Astrocyte (in vitro differentiated cells and primary cell): ENCODE data around the gene RIC1. TPM values are rescaled to one million over a fixed set of nuclear protein-coding genes. Genes with fewer than 3 reads are reported as not detected.
A peak's percentile ranks its signal among the peaks of the same experiment; 100 is the strongest.

Experiments
- DNase-seq: peaks from one replicate; pipeline ENCODE4 v3.0.0-alpha.2; 2010; ENCODE audit warnings: low read depth
- FAIRE-seq: peaks from 2 replicates; lab custom pipeline; 2011; peaks lifted over from hg19 to GRCh38; lab: Jason Lieb, UNC
- H2AFZ ChIP-seq: 2 replicates; pipeline ENCODE4 v1.6.0; 2012; ENCODE audit warnings: low read depth, low read length, inconsistent platforms
- H3K27ac ChIP-seq: 2 replicates; pipeline ENCODE4 v1.5.1; 2011; ENCODE audit warnings: low read depth, low read length, inconsistent platforms
- H3K27me3 ChIP-seq: 2 replicates; pipeline ENCODE4 v1.6.0; 2011; ENCODE audit warnings: low read length, inconsistent platforms; ENCODE audit not compliant: insufficient read depth
- H3K36me3 ChIP-seq: 2 replicates; pipeline ENCODE4 v1.5.1; 2011; ENCODE audit warnings: low read length, inconsistent platforms; ENCODE audit not compliant: insufficient read depth
- H3K4me1 ChIP-seq: 2 replicates; pipeline ENCODE4 v1.5.1; 2011; ENCODE audit warnings: low read length, inconsistent platforms; ENCODE audit not compliant: insufficient read depth
- H3K4me2 ChIP-seq: 2 replicates; pipeline ENCODE4 v1.6.0; 2012; ENCODE audit warnings: low read length, inconsistent platforms
- H3K4me3 ChIP-seq: 2 replicates; pipeline ENCODE4 v1.5.1; 2011; ENCODE audit warnings: low read depth, mild to moderate bottlenecking, low read length, inconsistent platforms; ENCODE audit not compliant: insufficient read depth
- H3K79me2 ChIP-seq: 2 replicates; pipeline ENCODE4 v1.6.0; 2012; ENCODE audit warnings: mild to moderate bottlenecking, low read length, inconsistent platforms; ENCODE audit not compliant: insufficient read depth
- H3K9ac ChIP-seq: 2 replicates; pipeline ENCODE4 v1.6.0; 2012; ENCODE audit warnings: mild to moderate bottlenecking, low read length, inconsistent platforms
- H3K9me3 ChIP-seq: 2 replicates; pipeline ENCODE4 v1.5.1; 2012; ENCODE audit warnings: low read depth, mild to moderate bottlenecking, low read length, inconsistent platforms; ENCODE audit not compliant: insufficient read depth
- H4K20me1 ChIP-seq: 2 replicates; pipeline ENCODE4 v1.6.0; 2012; ENCODE audit warnings: low read length, inconsistent platforms; ENCODE audit not compliant: insufficient read depth
- H3K27ac Mint-ChIP-seq: one replicate; pipeline ENCODE4 v1.8.0; 2021; ENCODE audit warnings: mild to moderate bottlenecking, mixed read lengths; ENCODE audit not compliant: unreplicated experiment
- H3K27me3 Mint-ChIP-seq: one replicate; pipeline ENCODE4 v1.8.0; 2021; ENCODE audit warnings: low read depth, mixed read lengths; ENCODE audit not compliant: unreplicated experiment
- H3K36me3 Mint-ChIP-seq: one replicate; pipeline ENCODE4 v1.8.0; 2021; ENCODE audit warnings: low read depth, mixed read lengths; ENCODE audit not compliant: unreplicated experiment
- H3K4me1 Mint-ChIP-seq: one replicate; pipeline ENCODE4 v1.8.0; 2021; ENCODE audit warnings: low read depth, mixed read lengths; ENCODE audit not compliant: unreplicated experiment
- H3K4me3 Mint-ChIP-seq: one replicate; pipeline ENCODE4 v1.8.0; 2021; ENCODE audit warnings: mild to moderate bottlenecking, moderate library complexity, mixed read lengths; ENCODE audit not compliant: unreplicated experiment
- H3K9me3 Mint-ChIP-seq: one replicate; pipeline ENCODE4 v1.8.0; 2021; ENCODE audit warnings: mild to moderate bottlenecking, mixed read lengths; ENCODE audit not compliant: unreplicated experiment
- EZH2 ChIP-seq: IDR thresholded peaks from 2 replicates; pipeline ENCODE4 v1.6.1; 2012; ENCODE audit warnings: mild to moderate bottlenecking, low read length, inconsistent platforms; ENCODE audit not compliant: insufficient read depth
- total RNA-seq: library from RNA; stranded (reverse); gene quantifications from 2 replicates; pipeline ENCODE4 v1.2.1, GENCODE V29; 2021
- TF ChIP-seq, protein P1 (sequence below): IDR thresholded peaks from 2 replicates; pipeline ENCODE4 v1.5.1; 2011; ENCODE audit warnings: low read depth, mild to moderate bottlenecking, inconsistent platforms, low read length, moderate library complexity; ENCODE audit not compliant: insufficient read depth

RIC1 gene
- total RNA-seq, 1 donor from 2014 or later = 53.8 TPM

DNA sequence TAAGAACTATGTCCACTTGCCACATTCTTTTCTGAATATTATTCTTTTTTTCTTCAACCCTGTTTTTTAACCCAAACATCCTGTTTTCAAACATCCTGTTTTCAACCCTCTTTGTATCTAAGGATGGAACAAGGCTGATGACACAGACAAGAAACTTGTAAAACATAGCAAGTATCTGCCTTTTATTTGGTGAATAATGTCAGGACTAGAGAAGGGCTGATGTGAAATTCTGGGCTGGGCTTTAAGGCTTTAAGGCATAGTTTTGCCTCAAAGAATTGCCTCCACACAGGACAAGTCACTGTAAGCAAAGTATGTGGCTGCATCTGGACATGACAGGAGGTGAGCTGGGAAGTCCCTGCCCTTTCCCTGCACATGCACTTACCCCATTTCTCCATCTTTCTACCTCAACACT lies 42.5 kb upstream of the RIC1 start:
- DNase-seq (peak; percentile 43), FAIRE-seq (no peak)
- Mint-ChIP-seq H3K4me1 (peaks cover 29% of the 10 kb centered on the region), H3K27ac (peak overlapping the region; percentile 88), H3K27me3 (no peaks in the 10 kb centered on the region), H3K4me3 (no peak overlapping the region), H3K36me3 (no peaks in the 10 kb centered on the region), H3K9me3 (no peaks in the 10 kb centered on the region)
- Histone ChIP-seq H3K9ac (peak overlapping the region; percentile 12), H3K27ac (peak overlapping the region; percentile 60), H3K9me3 (no peaks in the 10 kb centered on the region), H3K4me3 (no peak overlapping the region), H3K4me2 (peak overlapping the region; percentile 10), H3K36me3 (no peaks in the 10 kb centered on the region), H3K79me2 (no peaks in the 10 kb centered on the region), H2AFZ (no peak overlapping the region), H3K4me1 (peaks cover 22% of the 10 kb centered on the region), H3K27me3 (no peaks in the 10 kb centered on the region), H4K20me1 (no peaks in the 10 kb centered on the region)
- TF ChIP-seq, protein P1, sequence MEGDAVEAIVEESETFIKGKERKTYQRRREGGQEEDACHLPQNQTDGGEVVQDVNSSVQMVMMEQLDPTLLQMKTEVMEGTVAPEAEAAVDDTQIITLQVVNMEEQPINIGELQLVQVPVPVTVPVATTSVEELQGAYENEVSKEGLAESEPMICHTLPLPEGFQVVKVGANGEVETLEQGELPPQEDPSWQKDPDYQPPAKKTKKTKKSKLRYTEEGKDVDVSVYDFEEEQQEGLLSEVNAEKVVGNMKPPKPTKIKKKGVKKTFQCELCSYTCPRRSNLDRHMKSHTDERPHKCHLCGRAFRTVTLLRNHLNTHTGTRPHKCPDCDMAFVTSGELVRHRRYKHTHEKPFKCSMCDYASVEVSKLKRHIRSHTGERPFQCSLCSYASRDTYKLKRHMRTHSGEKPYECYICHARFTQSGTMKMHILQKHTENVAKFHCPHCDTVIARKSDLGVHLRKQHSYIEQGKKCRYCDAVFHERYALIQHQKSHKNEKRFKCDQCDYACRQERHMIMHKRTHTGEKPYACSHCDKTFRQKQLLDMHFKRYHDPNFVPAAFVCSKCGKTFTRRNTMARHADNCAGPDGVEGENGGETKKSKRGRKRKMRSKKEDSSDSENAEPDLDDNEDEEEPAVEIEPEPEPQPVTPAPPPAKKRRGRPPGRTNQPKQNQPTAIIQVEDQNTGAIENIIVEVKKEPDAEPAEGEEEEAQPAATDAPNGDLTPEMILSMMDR = no peak
- TF ChIP-seq EZH2 = no peak

DNA sequence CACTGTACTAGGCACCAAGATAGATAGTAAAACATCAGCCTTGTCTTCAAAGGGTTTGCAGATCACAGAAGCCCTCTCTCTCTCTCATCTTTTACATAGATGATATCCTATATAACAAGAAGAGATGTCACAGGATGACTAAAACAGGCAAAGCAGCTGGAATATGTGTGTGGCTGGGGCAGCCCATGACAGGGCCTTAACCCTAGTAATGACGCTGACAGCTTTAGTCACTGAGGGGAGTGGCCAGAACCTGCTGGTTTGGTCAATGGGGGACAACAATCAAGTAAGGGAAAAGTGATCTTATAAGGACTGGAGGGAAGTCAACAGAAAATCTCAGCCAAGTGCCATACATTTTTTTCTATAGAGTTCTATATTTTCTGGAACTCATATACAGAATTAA lies 41.9 kb upstream of the RIC1 start:
- peak overlapping the region; percentile 60 for H3K27ac ChIP-seq
- peak overlapping the region; percentile 88 for H3K27ac Mint-ChIP-seq

DNA sequence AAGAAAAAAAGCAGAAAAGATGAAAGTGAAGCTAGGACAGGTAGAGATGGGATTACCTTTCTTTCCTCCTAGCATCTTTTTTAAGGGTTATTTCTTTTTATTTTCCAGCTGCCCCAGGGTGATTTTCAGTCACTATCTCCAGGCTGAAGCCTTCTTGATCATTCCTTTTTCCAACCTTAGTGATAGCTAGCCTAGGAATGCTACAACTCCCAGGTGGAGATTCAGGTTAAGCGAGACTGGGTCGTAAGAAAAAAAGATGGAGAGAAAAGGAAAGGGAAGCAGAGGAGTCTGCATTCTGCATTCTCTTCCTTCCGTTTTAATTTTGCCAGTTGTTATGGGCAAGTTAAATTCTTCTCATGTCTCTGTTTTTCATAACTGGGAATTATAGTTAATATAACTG lies 36.7 kb upstream of the RIC1 start:
- no peaks in the 10 kb centered on the region for H3K27me3 Mint-ChIP-seq
- peaks cover 2% of the 10 kb centered on the region for H3K36me3 Mint-ChIP-seq
- Histone ChIP-seq H3K4me3 (no peak overlapping the region), H3K27me3 (no peaks in the 10 kb centered on the region), H3K36me3 (no peaks in the 10 kb centered on the region), H3K27ac (no peak overlapping the region), H3K9ac (no peak overlapping the region), H3K4me2 (no peak overlapping the region), H3K79me2 (no peaks in the 10 kb centered on the region), H2AFZ (no peak overlapping the region), H4K20me1 (no peaks in the 10 kb centered on the region), H3K9me3 (no peaks in the 10 kb centered on the region), H3K4me1 (peaks cover 3% of the 10 kb centered on the region)
- no peak overlapping the region for H3K4me3 Mint-ChIP-seq
- no peak for TF ChIP-seq EZH2
- TF ChIP-seq, protein P1 = no peak
- peaks cover 8% of the 10 kb centered on the region for H3K4me1 Mint-ChIP-seq
- DNase-seq = no peak
- no peak overlapping the region for H3K27ac Mint-ChIP-seq
- FAIRE-seq = no peak
- no peaks in the 10 kb centered on the region for H3K9me3 Mint-ChIP-seq

More for the DNA sequence above, 41.9 kb upstream of the RIC1 start:
- H2AFZ ChIP-seq = no peak overlapping the region
- Mint-ChIP-seq H3K4me1 (peaks cover 29% of the 10 kb centered on the region), H3K36me3 (no peaks in the 10 kb centered on the region), H3K9me3 (no peaks in the 10 kb centered on the region), H3K4me3 (peak overlapping the region; percentile 34), H3K27me3 (no peaks in the 10 kb centered on the region)
- no peak overlapping the region for H3K4me3 ChIP-seq
- no peak for FAIRE-seq
- H3K4me2 ChIP-seq = peak overlapping the region; percentile 10
- no peaks in the 10 kb centered on the region for H3K36me3 ChIP-seq
- H3K9ac ChIP-seq = no peak overlapping the region
- H3K79me2 ChIP-seq = no peaks in the 10 kb centered on the region
- H3K27me3 ChIP-seq = no peaks in the 10 kb centered on the region
- no peak for TF ChIP-seq EZH2
- TF ChIP-seq, protein P1 = no peak
- H4K20me1 ChIP-seq = no peaks in the 10 kb centered on the region
- H3K4me1 ChIP-seq = peaks cover 22% of the 10 kb centered on the region
- no peaks in the 10 kb centered on the region for H3K9me3 ChIP-seq
- DNase-seq = peak; percentile 74
